Stimulated activated CD4-positive, alpha-beta T cell treated with anti-CD3 and anti-CD28 coated beads, Interleukin-4, amount 100 ng/mL, for 48 hours (primary cell): ENCODE measurements around the gene BRIX1.
"Not testable (repeated sequence)": the region's sequence is repeated elsewhere in the genome, so short reads cannot be mapped to it uniquely, and the experiment has no call there.

Source experiments
- DNase-seq, 2 donors: peaks; one replicate each; pipeline ENCODE4 v3.0.0-alpha.2; 2020; ENCODE audit warnings: low read depth in 2 of 2

BRIX1 gene

DNA sequence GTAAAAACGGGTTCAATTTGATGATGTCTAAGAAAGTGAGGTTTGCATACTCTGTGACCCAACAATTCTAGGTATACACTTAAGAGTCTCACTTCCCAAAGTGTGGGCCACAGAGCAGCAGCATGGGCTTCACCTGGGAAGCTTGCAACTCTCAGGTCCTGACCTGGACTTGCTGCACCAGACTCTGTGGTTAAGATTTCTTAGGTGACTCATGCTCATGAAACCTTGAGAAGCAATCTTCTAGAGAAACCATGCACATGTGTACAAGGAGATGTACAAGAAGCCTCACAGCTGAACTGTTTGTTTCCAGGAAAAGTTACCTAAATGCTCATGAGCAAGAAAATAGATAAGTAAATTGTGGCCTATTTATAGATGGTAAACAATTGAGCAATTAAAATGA lies 43.8 kb downstream of the BRIX1 start:
- no peak for DNase-seq

DNA sequence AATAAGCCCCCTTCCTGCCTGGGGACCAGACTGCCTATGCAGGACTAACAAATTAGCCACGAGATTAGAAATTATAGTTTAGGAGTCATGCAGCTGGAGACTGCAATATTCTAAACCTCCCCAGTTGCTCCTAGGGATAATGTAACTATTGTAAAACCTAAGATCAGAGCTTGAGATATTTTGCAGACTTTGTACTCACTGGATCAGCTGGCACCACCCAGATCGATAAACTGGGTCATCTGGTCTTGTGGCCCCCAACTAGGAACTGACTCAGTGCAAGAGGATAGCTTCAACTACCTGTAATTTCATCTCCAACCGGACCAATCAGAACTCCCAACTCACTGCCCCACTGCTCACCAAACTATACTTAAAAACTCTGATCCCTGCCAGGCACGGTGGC lies 52.0 kb downstream of the BRIX1 start:
- no peak for DNase-seq

DNA sequence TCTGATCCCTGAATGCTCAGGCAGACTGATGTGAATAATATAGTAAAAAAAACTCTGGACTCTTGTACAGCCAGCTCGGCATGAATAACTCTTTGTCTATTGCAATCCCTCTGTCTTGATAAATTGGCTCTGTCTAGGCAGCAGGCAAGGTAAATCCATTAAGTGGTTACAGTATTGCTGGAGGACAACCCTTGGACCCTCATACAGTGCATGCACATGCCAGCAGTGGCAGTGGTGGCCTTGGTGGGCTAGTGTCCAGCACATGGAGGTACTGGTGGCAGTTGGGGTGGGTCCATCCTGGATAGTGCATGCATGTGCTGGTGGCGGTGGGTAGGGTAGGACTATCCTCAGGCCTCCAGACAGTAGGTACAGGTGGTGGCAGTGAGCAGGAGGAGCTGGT lies 52.7 kb downstream of the BRIX1 start:
- no peak for DNase-seq

DNA sequence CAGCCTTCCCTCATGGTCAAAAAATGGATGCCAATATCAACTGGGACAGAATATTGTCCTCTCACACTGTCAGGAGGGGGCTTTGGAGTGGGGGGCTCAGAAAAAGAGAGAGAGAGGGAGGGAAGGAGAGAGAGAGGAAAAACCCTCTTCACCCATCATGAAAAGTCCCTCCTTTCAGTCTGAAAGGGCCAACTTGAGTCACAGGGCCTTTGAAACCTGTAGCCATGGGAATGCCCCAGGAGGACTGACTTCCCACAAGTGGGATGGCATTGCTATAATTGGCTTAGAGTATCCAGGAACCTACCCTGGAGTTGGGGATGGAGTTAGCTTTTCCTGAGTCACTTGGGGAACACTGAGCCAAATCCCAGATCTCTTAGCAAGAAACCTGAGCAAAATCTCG lies 55.0 kb downstream of the BRIX1 start:
- no peak for DNase-seq

DNA sequence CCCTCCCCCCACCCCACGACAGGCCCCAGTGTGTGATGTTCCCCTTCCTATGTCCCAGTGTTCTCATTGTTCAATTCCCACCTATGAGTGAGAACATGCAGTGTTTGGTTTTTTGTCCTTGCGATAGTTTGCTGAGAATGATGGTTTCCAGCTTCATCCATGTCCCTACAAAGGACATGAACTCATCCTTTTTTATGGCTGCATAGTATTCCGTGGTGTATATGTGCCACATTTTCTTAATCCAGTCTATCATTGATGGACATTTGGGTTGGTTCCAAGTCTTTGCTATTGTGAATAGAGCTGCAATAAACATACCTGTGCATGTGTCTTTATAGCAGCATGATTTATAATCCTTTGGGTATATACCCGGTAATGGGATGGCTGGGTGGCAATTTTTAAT lies 56.1 kb downstream of the BRIX1 start:
- not testable (repeated sequence) for DNase-seq
